ENCODE data around the gene DNAL4. TPM values are rescaled to one million over a fixed set of nuclear protein-coding genes. Genes with fewer than 3 reads are reported as not detected.

Gene DNAL4
- total RNA-seq, 1 donor, result 17.0 TPM

DNA sequence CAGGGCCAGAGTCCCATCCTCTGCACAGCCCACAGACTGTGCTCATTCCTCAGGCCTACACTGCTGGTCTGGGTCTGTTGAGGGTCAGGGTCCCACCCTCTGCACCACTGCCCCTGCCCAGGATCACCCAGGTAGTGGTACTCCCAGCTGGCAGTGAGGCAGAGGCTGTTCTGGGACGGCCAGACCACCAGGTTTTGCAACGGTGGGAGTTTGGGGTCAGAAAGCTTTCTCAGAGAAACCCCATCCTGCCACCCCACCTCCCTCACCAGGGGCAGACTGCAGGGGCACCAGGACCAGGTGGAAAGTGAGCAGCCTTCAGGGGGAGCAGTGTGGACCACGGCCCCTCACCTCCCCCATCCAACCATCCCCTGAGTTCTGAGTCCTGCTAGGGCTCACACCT, 39.1 kb upstream of the DNAL4 start:
- no peak for DNase-seq (ENCODE audit: insufficient read length, low spot score, missing footprints)
- Histone ChIP-seq H3K27ac (ENCODE audit: low read depth, low read length) (no peak overlapping the region), H2AFZ (ENCODE audit: low read length) (no peak overlapping the region), H3K4me2 (ENCODE audit: insufficient read depth, low read length) (no peak overlapping the region), H3K79me2 (ENCODE audit: insufficient read depth, low read length) (no peaks in the 10 kb centered on the region), H3K4me3 (ENCODE audit: insufficient read depth, low read length) (no peak overlapping the region), H3K9me3 (ENCODE audit: low read depth, low read length) (no peaks in the 10 kb centered on the region), H3K36me3 (ENCODE audit: insufficient read depth, low read length) (no peaks in the 10 kb centered on the region), H3K4me1 (ENCODE audit: insufficient read depth, low read length) (peaks cover 13% of the 10 kb centered on the region), H3K27me3 (ENCODE audit: insufficient read depth, low read length) (no peaks in the 10 kb centered on the region), H4K20me1 (ENCODE audit: insufficient read depth, low read length) (no peaks in the 10 kb centered on the region)
- TF ChIP-seq, protein P1, sequence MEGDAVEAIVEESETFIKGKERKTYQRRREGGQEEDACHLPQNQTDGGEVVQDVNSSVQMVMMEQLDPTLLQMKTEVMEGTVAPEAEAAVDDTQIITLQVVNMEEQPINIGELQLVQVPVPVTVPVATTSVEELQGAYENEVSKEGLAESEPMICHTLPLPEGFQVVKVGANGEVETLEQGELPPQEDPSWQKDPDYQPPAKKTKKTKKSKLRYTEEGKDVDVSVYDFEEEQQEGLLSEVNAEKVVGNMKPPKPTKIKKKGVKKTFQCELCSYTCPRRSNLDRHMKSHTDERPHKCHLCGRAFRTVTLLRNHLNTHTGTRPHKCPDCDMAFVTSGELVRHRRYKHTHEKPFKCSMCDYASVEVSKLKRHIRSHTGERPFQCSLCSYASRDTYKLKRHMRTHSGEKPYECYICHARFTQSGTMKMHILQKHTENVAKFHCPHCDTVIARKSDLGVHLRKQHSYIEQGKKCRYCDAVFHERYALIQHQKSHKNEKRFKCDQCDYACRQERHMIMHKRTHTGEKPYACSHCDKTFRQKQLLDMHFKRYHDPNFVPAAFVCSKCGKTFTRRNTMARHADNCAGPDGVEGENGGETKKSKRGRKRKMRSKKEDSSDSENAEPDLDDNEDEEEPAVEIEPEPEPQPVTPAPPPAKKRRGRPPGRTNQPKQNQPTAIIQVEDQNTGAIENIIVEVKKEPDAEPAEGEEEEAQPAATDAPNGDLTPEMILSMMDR (IDR thresholded peaks at IDR 0.05; ENCODE audit: extremely low read depth, low read depth, low read length), result no peak

DNA sequence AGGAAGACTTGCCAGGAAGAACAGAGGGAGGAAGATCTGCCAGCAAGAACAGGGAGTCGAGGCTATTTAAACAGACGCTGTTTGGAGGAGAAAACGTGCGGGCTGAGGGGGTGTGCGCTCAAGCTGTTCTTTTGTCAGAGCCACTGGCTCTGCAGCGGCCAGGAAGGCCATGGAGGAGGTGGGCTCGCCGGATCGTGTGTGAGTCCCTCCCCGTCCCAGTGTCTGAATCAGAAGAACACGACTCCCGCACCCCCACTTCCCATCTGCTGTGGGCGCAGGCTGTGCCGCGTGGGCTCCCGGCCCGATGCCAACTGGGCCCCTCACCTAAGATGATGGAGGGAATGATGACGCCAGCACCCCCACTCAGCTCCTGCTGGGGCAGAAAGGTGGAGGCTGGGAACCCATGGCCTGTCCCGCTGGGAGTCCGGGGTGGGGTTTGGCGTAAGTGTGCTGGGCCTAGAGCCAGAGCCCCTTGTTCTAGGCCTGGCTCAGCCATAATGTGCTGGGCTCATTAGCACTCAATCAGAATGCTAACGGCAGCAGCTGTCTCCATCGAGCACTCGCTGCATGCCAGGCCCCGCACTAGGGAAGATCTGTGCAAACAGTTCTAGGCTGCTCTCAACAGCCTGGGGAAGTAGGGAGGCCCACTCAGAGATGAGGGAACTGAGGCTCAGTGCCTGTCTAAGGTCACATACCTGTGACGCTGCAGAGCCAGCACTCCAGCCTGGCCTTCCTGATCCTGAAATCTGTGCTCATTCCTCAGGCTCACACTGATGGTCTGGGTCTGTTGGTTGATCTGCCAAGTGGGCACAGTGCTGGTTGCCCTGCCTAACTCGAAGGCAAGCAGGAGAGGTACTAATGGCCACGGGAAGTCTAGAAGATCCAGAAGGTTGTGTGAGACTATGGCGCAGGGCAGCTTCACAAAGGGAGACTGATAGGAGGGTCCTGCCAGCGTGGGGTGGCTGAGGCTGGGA, 38.3 kb upstream of the DNAL4 start:
- H3K79me2 ChIP-seq (ENCODE audit: insufficient read depth, low read length), result no peaks in the 10 kb centered on the region
- H3K27me3 ChIP-seq (ENCODE audit: insufficient read depth, low read length), result no peaks in the 10 kb centered on the region
- H3K4me3 ChIP-seq (ENCODE audit: insufficient read depth, low read length), result no peak overlapping the region
- DNase-seq (ENCODE audit: insufficient read length, low spot score, missing footprints), result peak; percentile 65
- TF ChIP-seq, protein P1 (IDR thresholded peaks at IDR 0.05; ENCODE audit: extremely low read depth, low read depth, low read length), result no peak
- no peak overlapping the region for H3K27ac ChIP-seq (ENCODE audit: low read depth, low read length)
- no peak overlapping the region for H2AFZ ChIP-seq (ENCODE audit: low read length)
- H3K9me3 ChIP-seq (ENCODE audit: low read depth, low read length), result no peaks in the 10 kb centered on the region
- no peaks in the 10 kb centered on the region for H3K36me3 ChIP-seq (ENCODE audit: insufficient read depth, low read length)
- no peaks in the 10 kb centered on the region for H4K20me1 ChIP-seq (ENCODE audit: insufficient read depth, low read length)
- H3K4me2 ChIP-seq (ENCODE audit: insufficient read depth, low read length), result no peak overlapping the region
- H3K4me1 ChIP-seq (ENCODE audit: insufficient read depth, low read length), result peaks cover 13% of the 10 kb centered on the region

GRCh38 chr22:38831166-38831945, 37.4 kb upstream of the DNAL4 start:
- H3K9me3 ChIP-seq (ENCODE audit: low read depth, low read length), result no peaks in the 10 kb centered on the region
- H3K4me2 ChIP-seq (ENCODE audit: insufficient read depth, low read length), result no peak overlapping the region
- peak; percentile 58 for DNase-seq (ENCODE audit: insufficient read length, low spot score, missing footprints)
- TF ChIP-seq, protein P1 (IDR thresholded peaks at IDR 0.05; ENCODE audit: extremely low read depth, low read depth, low read length), result no peak
- no peak overlapping the region for H2AFZ ChIP-seq (ENCODE audit: low read length)
- no peaks in the 10 kb centered on the region for H4K20me1 ChIP-seq (ENCODE audit: insufficient read depth, low read length)
- no peaks in the 10 kb centered on the region for H3K79me2 ChIP-seq (ENCODE audit: insufficient read depth, low read length)
- H3K36me3 ChIP-seq (ENCODE audit: insufficient read depth, low read length), result no peaks in the 10 kb centered on the region
- no peak overlapping the region for H3K27ac ChIP-seq (ENCODE audit: low read depth, low read length)
- no peak overlapping the region for H3K4me3 ChIP-seq (ENCODE audit: insufficient read depth, low read length)
- H3K27me3 ChIP-seq (ENCODE audit: insufficient read depth, low read length), result no peaks in the 10 kb centered on the region
- H3K4me1 ChIP-seq (ENCODE audit: insufficient read depth, low read length), result peaks cover 11% of the 10 kb centered on the region

GRCh38 chr22:38830845-38831108, 36.8 kb upstream of the DNAL4 start:
- H3K27me3 ChIP-seq (ENCODE audit: insufficient read depth, low read length), result no peaks in the 10 kb centered on the region
- no peak overlapping the region for H2AFZ ChIP-seq (ENCODE audit: low read length)
- TF ChIP-seq, protein P1 (IDR thresholded peaks at IDR 0.05; ENCODE audit: extremely low read depth, low read depth, low read length), result no peak
- no peak overlapping the region for H3K27ac ChIP-seq (ENCODE audit: low read depth, low read length)
- no peak for DNase-seq (ENCODE audit: insufficient read length, low spot score, missing footprints)
- H3K79me2 ChIP-seq (ENCODE audit: insufficient read depth, low read length), result no peaks in the 10 kb centered on the region
- H3K9me3 ChIP-seq (ENCODE audit: low read depth, low read length), result no peaks in the 10 kb centered on the region
- H3K36me3 ChIP-seq (ENCODE audit: insufficient read depth, low read length), result no peaks in the 10 kb centered on the region
- H3K4me1 ChIP-seq (ENCODE audit: insufficient read depth, low read length), result peaks cover 6% of the 10 kb centered on the region
- no peak overlapping the region for H3K4me2 ChIP-seq (ENCODE audit: insufficient read depth, low read length)
- H3K4me3 ChIP-seq (ENCODE audit: insufficient read depth, low read length), result no peak overlapping the region
- H4K20me1 ChIP-seq (ENCODE audit: insufficient read depth, low read length), result no peaks in the 10 kb centered on the region
